HL-60/S4 treated with retinoic acid at 250 ng/mL for 4 days and 3 days (cell line): ENCODE measurements around the gene TDRKH.
"Not testable (repeated sequence)": the region's sequence is repeated elsewhere in the genome, so short reads cannot be mapped to it uniquely, and the experiment has no call there.

Source experiments
- in situ Hi-C: fragments of 300-500 bp; cut with MboI; formaldehyde crosslinking; loops from 2 replicates; pipeline ENCODE4 v1.7.0; 2022; ENCODE audit warnings: low sequenced_read_pairs

TDRKH gene

GRCh38 chr1:151803915-151804314, 13.6 kb upstream of the TDRKH start:
- in situ Hi-C loops, result no loop called here

- in situ Hi-C loops, result no loop called here
These were observed 12.9 kb upstream of the TDRKH start for GRCh38 chr1:151803164-151803563.

- in situ Hi-C loops, result no loop called here
These were observed 12.1 kb upstream of the TDRKH start for GRCh38 chr1:151802372-151802771.

- in situ Hi-C loops, result no loop called here
These were observed 11.5 kb upstream of the TDRKH start for GRCh38 chr1:151801846-151802245.

GRCh38 chr1:151801310-151801820, 11.1 kb upstream of the TDRKH start:
- in situ Hi-C loops, result no loop called here

GRCh38 chr1:151800830-151801229, 10.5 kb upstream of the TDRKH start:
- in situ Hi-C loops, result no loop called here

- in situ Hi-C loops, result no loop called here
These were observed 9.1 kb upstream of the TDRKH start for GRCh38 chr1:151799179-151800022.

GRCh38 chr1:151798571-151798970, 8.3 kb upstream of the TDRKH start:
- in situ Hi-C loops, result no loop called here

GRCh38 chr1:151790940-151791651, 796 bp upstream of the TDRKH start:
- in situ Hi-C loops, result no loop called here

- in situ Hi-C loops, result no loop called here
These were observed 2.6 kb downstream of the TDRKH start for GRCh38 chr1:151787689-151788088.

GRCh38 chr1:151783796-151784195, 6.5 kb downstream of the TDRKH start:
- in situ Hi-C loops, result no loop called here

- in situ Hi-C loops, result no loop called here
These were observed 7.6 kb downstream of the TDRKH start for GRCh38 chr1:151782741-151783140.

- in situ Hi-C loops, result not testable (repeated sequence)
These were observed 8.3 kb downstream of the TDRKH start for GRCh38 chr1:151782026-151782425.

GRCh38 chr1:151780736-151781135, 9.6 kb downstream of the TDRKH start:
- in situ Hi-C loops, result not testable (repeated sequence)

- in situ Hi-C loops, result no loop called here
These were observed 10.4 kb downstream of the TDRKH start for GRCh38 chr1:151779852-151780251.

- in situ Hi-C loops, result no loop called here
These were observed 13.0 kb downstream of the TDRKH start for GRCh38 chr1:151777317-151777716.

- in situ Hi-C loops, result no loop called here
These were observed 13.6 kb downstream of the TDRKH start for GRCh38 chr1:151776665-151777062.

- in situ Hi-C loops, result no loop called here
These were observed 14.2 kb downstream of the TDRKH start for GRCh38 chr1:151775894-151776664.

GRCh38 chr1:151774256-151774922, 15.9 kb downstream of the TDRKH start:
- in situ Hi-C loops, result no loop called here

- in situ Hi-C loops, result no loop called here
These were observed 16.6 kb downstream of the TDRKH start for GRCh38 chr1:151773702-151774101.

GRCh38 chr1:151769270-151769669, 21.0 kb downstream of the TDRKH start:
- in situ Hi-C loops, result not testable (repeated sequence)
